HUES64 (cell line): ENCODE results near the gene CMIP.
A peak's percentile ranks its signal among the peaks of the same experiment; 100 is the strongest.

Source experiments
- H3K27ac ChIP-seq: 2 replicates; pipeline ENCODE4 v1.7.0; 2013; ENCODE audit warnings: low read depth, low read length, inconsistent platforms
- H3K27me3 ChIP-seq: 2 replicates; pipeline ENCODE4 v1.6.1; 2013; ENCODE audit warnings: mild to moderate bottlenecking, low read length; ENCODE audit not compliant: insufficient read depth
- H3K36me3 ChIP-seq: 2 replicates; pipeline ENCODE4 v1.6.1; 2013; ENCODE audit warnings: mild to moderate bottlenecking, low read length; ENCODE audit not compliant: insufficient read depth
- H3K4me1 ChIP-seq: 2 replicates; pipeline ENCODE4 v1.6.1; 2013; ENCODE audit warnings: mild to moderate bottlenecking, low read length, moderate library complexity; ENCODE audit not compliant: insufficient read depth
- H3K4me3 ChIP-seq: 2 replicates; pipeline ENCODE4 v1.5.1; 2013; ENCODE audit warnings: mild to moderate bottlenecking, low read length, moderate library complexity
- H3K9ac ChIP-seq: 2 replicates; pipeline ENCODE4 v1.6.1; 2013; ENCODE audit warnings: mild to moderate bottlenecking, low read depth, low read length
- H3K9me3 ChIP-seq: 2 replicates; pipeline ENCODE4 v1.6.1; 2013; ENCODE audit warnings: low read depth, low read length; ENCODE audit not compliant: insufficient read depth
- WGBS: fragments of 150-250, 120-280 bp; methylation state at CpG from one replicate; pipeline ENCODE4 v1.1.7; 2013; ENCODE audit warnings: missing lambda C conversion rate; 5-methylcytosine and 5-hydroxymethylcytosine counted together

CMIP gene

DNA sequence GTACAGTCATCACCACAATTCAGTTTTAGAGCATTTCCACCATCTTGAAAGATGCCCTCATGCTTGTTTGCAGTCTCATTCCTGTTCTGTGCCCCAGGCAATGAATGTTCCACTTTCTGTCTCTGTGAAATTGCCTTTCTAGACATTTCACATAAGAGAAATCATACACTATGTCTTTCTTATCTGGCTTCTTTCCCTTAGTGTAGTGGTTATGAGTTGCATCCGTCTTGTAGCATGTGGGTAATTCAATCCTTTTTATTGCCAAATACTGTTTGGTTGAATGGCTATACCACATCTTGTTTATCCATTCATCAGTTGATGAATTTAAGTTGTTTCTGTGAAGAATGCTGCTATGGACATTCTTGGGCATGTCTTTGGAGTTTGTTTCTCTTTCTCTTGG, 202.0 kb downstream of the CMIP start:
- H3K9me3 ChIP-seq, result no peaks in the 10 kb centered on the region
- H3K27me3 ChIP-seq, result no peaks in the 10 kb centered on the region
- H3K36me3 ChIP-seq, result no peaks in the 10 kb centered on the region
- WGBS, result no CpG with 5 or more reads among the region's 1 CpG
- no peak overlapping the region for H3K27ac ChIP-seq
- H3K4me3 ChIP-seq, result no peak overlapping the region
- no peak overlapping the region for H3K9ac ChIP-seq
- H3K4me1 ChIP-seq, result peaks cover 27% of the 10 kb centered on the region

DNA sequence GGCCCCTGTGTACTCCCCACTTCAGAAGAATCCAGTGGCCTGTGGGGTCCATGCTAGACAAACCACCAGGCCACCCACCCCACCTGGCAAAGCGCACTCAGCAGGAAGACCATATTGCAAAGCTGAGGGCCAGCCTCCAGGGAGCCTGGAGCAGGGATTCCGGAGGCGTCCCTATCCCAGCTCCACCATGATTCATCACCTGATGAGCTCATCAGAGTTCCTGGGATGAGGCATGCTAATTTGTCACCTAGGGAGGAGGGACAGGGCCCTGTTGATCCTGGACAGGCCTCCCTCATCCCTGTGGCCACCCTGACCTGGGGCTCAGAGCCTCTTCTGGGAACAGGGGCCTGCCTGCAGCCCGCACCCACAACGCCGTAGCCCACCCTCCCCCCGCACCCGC, 202.9 kb downstream of the CMIP start:
- peak overlapping the region; percentile 50 for H3K27ac ChIP-seq
- no peak overlapping the region for H3K4me3 ChIP-seq
- H3K27me3 ChIP-seq, result no peaks in the 10 kb centered on the region
- 33% methylated on average over 3 of the region's 8 CpGs for WGBS
- no peaks in the 10 kb centered on the region for H3K9me3 ChIP-seq
- no peak overlapping the region for H3K9ac ChIP-seq
- H3K4me1 ChIP-seq, result peaks cover 36% of the 10 kb centered on the region
- no peaks in the 10 kb centered on the region for H3K36me3 ChIP-seq

DNA sequence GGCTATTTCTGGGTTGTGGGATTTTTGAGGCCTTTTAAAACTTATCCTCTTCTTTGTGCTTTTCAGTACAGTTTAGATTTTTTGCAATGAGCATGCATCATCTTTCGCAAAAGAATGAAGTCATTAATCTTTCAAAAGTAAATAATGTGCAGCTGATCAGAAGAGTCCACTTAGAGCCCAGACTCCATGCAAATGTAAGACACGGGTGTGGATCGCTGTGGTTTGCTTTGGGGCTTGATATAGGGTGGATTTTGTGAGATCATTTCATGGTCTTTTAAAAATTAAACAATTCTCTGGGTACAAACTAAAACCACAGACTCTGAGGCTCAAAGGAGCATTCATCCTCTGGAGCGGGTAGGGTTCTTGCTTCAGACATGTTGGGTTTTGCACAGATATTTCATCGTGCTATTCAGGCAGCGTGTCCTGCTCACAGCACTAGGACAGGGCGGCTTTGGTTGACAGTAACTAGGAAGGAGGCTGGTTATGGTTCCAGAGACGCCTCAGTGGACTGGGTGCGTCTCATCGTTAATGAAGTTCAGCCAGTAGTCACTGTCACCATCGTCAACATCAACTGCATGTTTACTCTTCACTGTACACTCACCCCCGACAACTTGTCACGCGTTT, 205.1 kb downstream of the CMIP start:
- no peaks in the 10 kb centered on the region for H3K9me3 ChIP-seq
- H3K27me3 ChIP-seq, result no peaks in the 10 kb centered on the region
- peaks cover 45% of the 10 kb centered on the region for H3K4me1 ChIP-seq
- peaks cover 7% of the 10 kb centered on the region; the same call in 1 of the 2 replicates for H3K36me3 ChIP-seq
- 97% methylated on average over 14 of the region's 14 CpGs for WGBS
- no peak overlapping the region for H3K4me3 ChIP-seq
- H3K9ac ChIP-seq, result no peak overlapping the region
- H3K27ac ChIP-seq, result no peak overlapping the region

DNA sequence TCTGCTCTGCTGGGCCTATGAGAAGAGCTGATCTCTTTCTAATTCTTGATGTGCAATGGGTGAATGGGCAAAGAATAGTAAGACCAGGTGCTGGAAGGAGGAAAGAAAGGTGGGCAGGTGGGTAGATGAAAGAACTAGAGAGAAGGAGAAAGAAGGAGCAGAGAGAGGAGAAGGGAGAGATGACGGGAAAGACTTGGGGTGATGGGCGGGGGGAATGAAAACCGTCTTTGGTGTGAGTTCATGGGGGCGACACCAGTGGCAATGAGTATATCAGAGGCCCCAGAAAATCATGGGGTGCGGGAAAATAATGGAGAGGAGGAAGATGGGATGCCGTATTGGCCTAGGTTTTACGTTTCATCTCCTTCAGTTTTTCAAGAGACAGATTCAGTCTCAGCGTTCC, 205.7 kb downstream of the CMIP start:
- H3K4me1 ChIP-seq, result peaks cover 45% of the 10 kb centered on the region
- WGBS, result 92% methylated on average over 8 of the region's 8 CpGs

DNA sequence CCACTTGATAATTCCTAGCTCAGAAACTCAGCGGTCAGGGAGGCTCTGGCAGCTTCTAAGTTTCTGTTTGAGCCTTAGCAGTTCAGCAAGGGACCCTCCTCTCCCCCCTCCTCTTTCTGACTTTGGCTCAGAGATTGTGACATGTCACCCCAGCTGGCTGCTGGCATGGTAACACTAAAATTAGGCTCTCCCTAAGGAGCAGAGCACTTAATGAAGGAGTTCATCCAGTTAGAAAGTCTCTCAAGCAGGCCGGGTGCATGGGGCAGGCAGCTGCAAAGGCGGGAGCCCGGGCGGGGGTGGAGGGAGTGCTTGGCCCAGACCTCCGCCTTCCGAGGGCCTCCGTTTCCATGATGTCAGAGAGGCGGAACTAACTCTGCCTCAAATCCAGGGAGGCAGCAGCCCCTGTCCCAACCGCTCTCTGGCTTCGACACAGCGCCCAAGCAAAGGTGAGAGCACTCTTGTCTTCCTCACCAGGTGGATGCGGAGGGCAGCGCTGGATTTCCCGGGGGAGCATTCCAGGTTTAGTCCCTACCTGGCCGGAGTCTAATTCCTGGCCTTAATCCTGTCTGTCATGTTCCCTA, 206.5 kb downstream of the CMIP start:
- H3K27me3 ChIP-seq, result no peaks in the 10 kb centered on the region
- H3K9ac ChIP-seq, result no peak overlapping the region
- WGBS, result 66% methylated on average over 16 of the region's 16 CpGs
- H3K27ac ChIP-seq, result peak overlapping the region; percentile 11
- peaks cover 7% of the 10 kb centered on the region; the same call in 1 of the 2 replicates for H3K36me3 ChIP-seq
- peaks cover 45% of the 10 kb centered on the region for H3K4me1 ChIP-seq
- H3K9me3 ChIP-seq, result no peaks in the 10 kb centered on the region
- H3K4me3 ChIP-seq, result no peak overlapping the region

More for the DNA sequence above, 205.7 kb downstream of the CMIP start:
- Histone ChIP-seq H3K27me3 (no peaks in the 10 kb centered on the region), H3K9ac (no peak overlapping the region), H3K9me3 (no peaks in the 10 kb centered on the region), H3K36me3 (peaks cover 7% of the 10 kb centered on the region; the same call in 1 of the 2 replicates), H3K27ac (no peak overlapping the region), H3K4me3 (no peak overlapping the region)

DNA sequence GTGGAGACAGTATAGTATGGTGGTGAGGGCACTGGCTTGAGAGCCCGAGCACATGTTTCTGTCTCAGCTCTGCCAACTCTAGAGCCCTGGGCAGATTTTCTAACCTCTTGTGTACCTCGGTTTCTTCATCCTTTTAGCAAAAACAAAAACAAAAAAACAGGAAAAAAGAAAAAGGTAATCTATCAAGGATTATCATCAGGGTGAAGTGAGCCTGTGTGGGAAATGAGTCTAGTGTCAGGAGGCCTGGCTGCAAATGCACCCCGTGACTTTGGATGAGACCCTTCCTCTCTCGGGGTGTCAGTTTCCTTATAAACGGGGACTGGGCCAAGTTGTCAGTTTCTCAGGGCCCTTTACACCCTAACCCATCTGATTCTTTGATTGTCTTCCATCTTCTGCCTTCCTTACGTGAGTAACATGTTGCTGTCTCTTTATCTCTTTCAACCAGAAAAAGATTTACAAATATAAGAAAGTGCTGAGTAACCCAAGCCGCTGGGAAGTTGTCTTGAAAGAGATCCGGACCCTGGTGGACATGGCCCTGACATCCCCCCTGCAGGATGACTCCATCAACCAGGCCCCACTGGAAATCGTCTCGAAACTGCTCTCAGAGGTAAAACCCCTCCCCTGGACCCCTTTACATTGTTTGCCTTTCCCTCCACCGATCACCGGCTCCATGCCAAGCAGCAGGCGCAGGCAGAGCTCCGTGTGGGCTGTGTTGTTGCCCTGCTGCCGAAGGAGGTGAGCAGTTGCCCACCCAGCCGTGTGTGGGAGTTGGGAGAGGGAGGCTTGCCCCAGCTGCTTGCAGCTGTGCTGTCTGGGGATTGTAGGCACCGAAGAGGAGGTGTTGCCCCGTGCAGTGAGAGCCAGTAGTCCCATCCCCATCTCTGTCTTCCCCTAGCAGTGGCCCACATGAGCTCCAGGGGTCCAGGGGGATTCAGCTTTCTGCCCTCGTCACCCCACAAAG, 207.4 kb downstream of the CMIP start:
- no peaks in the 10 kb centered on the region for H3K27me3 ChIP-seq
- peaks cover 39% of the 10 kb centered on the region for H3K4me1 ChIP-seq
- H3K9ac ChIP-seq, result no peak overlapping the region
- peak overlapping the region; percentile 64 for H3K27ac ChIP-seq
- no peak overlapping the region for H3K4me3 ChIP-seq
- H3K9me3 ChIP-seq, result no peaks in the 10 kb centered on the region
- 80% methylated on average over 19 of the region's 19 CpGs for WGBS
- peaks cover 7% of the 10 kb centered on the region; the same call in 1 of the 2 replicates for H3K36me3 ChIP-seq

DNA sequence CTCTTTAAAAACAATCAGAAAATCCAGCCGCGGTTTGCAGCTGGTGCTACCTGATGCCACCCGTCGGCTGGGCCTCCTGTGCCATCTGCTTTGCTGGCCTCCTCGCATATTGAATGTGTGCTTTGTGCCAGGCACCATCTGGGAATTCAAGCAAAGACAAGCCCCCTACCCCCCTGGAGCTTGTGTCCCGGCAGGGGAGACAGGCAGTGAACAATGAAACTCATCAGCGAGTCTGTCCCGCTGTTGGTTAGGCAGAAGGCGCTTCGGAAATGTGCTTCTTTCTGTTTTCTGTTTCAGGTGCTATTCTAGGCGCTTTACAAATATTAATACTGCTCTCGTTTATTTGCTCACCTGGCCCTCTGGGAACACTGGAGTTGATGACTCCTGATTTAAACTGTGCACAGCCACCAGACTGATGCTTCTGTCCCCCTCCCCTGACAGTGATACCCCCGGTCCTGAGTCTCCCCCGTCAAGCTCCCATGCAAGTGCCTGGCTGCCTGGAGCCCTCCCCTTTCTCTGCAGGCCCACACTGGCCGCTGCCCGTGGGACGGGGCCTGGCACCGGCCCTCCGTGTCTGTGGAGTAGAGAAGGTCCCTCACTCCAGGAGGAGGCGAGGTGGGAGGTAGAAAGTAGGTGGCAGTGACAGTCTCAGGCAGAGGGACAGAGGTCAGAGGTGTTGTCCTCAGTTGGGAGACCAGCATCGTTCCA, 208.3 kb downstream of the CMIP start:
- Histone ChIP-seq H3K27me3 (no peaks in the 10 kb centered on the region), H3K4me3 (no peak overlapping the region), H3K9me3 (no peaks in the 10 kb centered on the region), H3K4me1 (peaks cover 32% of the 10 kb centered on the region), H3K36me3 (peaks cover 7% of the 10 kb centered on the region; the same call in 1 of the 2 replicates), H3K9ac (no peak overlapping the region), H3K27ac (peak overlapping the region; percentile 64)
- WGBS, result 61% methylated on average over 21 of the region's 21 CpGs

DNA sequence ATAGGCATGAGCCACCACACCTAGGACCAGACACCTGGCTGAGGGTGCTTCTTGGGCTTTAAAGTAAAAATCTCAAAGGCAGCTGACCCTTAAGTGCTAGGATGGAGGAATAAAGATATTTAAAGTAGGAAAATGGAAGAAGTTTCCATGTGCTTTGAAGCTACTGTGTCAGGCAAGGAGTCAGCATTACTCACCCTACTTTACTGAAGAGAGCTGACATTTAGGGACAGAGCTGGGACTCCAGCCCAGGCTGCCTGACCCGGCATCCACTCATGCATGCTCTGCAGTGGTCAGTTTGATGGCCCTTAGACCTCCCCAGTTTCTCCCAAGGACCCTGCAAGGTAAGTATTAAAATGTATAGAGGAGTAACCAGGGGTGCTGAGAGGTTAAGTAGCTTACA, 209.7 kb downstream of the CMIP start:
- no peaks in the 10 kb centered on the region for H3K27me3 ChIP-seq
- no peak overlapping the region for H3K27ac ChIP-seq
- 94% methylated on average over 1 of the region's 1 CpG for WGBS
- H3K9ac ChIP-seq, result no peak overlapping the region
- peaks cover 30% of the 10 kb centered on the region for H3K4me1 ChIP-seq
- no peak overlapping the region for H3K4me3 ChIP-seq
- H3K36me3 ChIP-seq, result peaks cover 17% of the 10 kb centered on the region
- no peaks in the 10 kb centered on the region for H3K9me3 ChIP-seq

DNA sequence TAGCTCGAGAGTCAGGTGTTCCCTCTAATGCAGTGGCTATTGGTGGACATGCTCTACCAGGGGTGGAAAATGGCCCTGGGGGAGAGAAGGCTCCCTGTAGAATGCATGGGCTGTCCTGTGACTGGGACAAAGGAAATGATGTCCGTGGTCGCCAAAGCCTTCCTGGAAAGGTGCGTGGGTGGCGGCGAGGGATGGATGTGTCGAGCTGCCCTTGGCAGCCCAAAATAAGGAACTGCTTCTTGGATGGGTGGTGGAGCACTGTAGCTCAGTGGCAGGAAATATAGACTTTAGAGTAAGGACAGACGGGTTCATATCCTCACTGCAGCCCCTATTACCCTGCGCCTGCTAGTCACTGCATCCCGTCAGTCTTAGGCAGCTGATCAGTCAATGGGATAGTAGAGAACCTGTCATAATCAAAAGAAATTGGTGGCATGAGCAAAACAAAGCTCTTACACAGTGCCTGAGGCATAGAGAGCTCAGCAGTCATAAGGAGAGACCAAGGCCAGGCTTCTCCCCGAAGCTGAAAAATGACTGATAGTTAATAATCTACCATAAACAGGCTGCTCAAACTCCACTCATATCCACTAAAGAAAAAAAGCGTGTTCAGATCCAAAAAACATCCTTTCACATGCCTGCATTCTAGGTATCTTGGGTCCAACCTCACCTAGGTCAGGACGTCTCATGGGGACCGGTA, 211.0 kb downstream of the CMIP start:
- Histone ChIP-seq H3K9me3 (no peaks in the 10 kb centered on the region), H3K27ac (no peak overlapping the region), H3K27me3 (no peaks in the 10 kb centered on the region), H3K9ac (no peak overlapping the region), H3K36me3 (peaks cover 19% of the 10 kb centered on the region), H3K4me1 (peaks cover 28% of the 10 kb centered on the region), H3K4me3 (no peak overlapping the region)
- WGBS, result 96% methylated on average over 14 of the region's 14 CpGs

DNA sequence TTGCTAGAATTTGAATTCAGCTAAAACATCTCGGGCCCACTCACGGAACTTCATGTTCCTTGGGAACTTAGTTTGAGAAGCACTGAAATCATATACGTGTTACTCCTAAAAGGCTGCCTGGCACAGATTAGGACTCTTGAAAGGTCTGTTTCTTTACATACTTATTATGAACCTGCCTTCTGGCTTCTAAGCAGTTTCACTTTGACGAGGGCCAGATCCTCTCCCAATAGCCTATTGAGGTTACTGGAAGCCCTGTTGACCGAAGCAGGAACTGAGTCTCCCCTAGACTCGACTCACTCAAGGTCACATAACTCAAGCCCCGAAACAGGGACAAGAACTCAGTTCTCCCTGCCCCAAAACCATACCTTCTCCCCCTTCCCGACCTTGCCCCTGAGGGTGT, 212.6 kb downstream of the CMIP start:
- peaks cover 28% of the 10 kb centered on the region for H3K36me3 ChIP-seq
- no peak overlapping the region for H3K9ac ChIP-seq
- H3K9me3 ChIP-seq, result no peaks in the 10 kb centered on the region
- H3K27me3 ChIP-seq, result no peaks in the 10 kb centered on the region
- WGBS, result 93% methylated on average over 8 of the region's 8 CpGs
- no peak overlapping the region for H3K27ac ChIP-seq
- H3K4me1 ChIP-seq, result peaks cover 12% of the 10 kb centered on the region
- no peak overlapping the region for H3K4me3 ChIP-seq
